GM12878 (cell line): Measurements from ENCODE around the gene VSTM2L. TPM values are rescaled to one million over a fixed set of nuclear protein-coding genes. Genes with fewer than 3 reads are reported as not detected.

ENCODE experiments used
- ATAC-seq: fragments of 200-7000 bp; cut with Tn5 transposase; 3 replicates; pipeline ENCODE4 v1.9.1; 2020; ENCODE audit warnings: mild to moderate bottlenecking, moderate library complexity
- BruUV-seq: library from RNA; stranded (reverse); fragments of 400-500 nt; replicated peaks from 2 replicates; lab custom pipeline; 2021; lab: Mats Ljungman, UMichigan
- CTCF ChIA-PET: fragments of 300-600 bp; sonication (Branson Sonifier 250); formaldehyde crosslinking; extraction: SDS; loops from one replicate; lab custom pipeline; 2021; ENCODE audit warnings: inconsistent platforms; lab: Yijun Ruan, JAX
- POLR2A ChIA-PET: fragments of 350-600 bp; formaldehyde crosslinking; extraction: SDS; loops from one replicate; lab custom pipeline; 2021; ENCODE audit warnings: inconsistent platforms; lab: Charles Lee
- RAD21 ChIA-PET: fragments of 300-600 bp; sonication (Branson Sonifier 250); formaldehyde crosslinking; loops from one replicate; lab custom pipeline; 2023; ENCODE audit warnings: antibody characterized with exemption; ENCODE audit not compliant: unreplicated experiment; lab: Charles Lee
- SMC1A ChIA-PET: fragments of 300-600 bp; sonication (Branson Sonifier 250); formaldehyde crosslinking; loops from one replicate; lab custom pipeline; 2023; ENCODE audit not compliant: unreplicated experiment, uncharacterized antibody; lab: Charles Lee
- DNase-seq: peaks from one replicate; pipeline ENCODE4 v3.0.0-alpha.2; 2011; ENCODE audit warnings: low read depth, low spot score
- FAIRE-seq: peaks from 3 replicates; lab custom pipeline; 2011; peaks lifted over from hg19 to GRCh38; lab: Jason Lieb, UNC
- H2AFZ ChIP-seq: 2 replicates; pipeline ENCODE4 v1.6.0; 2011; ENCODE audit warnings: low read depth, low read length, control low read depth; ENCODE audit not compliant: control insufficient read depth
- H3K27ac ChIP-seq: 2 replicates; pipeline ENCODE4 v1.5.1; 2011; ENCODE audit warnings: control low read depth; ENCODE audit not compliant: control insufficient read depth, insufficient read depth
- H3K27me3 ChIP-seq, 2 experiments: replicated peaks in 1 of 2; 2 replicates each; pipeline versions ENCODE4 v1.6.0 to v1.6.1; 2011; ENCODE audit warnings: low read length in 1 of 2; ENCODE audit not compliant: control insufficient read depth in 2 of 2, insufficient read depth in 2 of 2
- H3K36me3 ChIP-seq, 2 experiments: 2 replicates each; pipeline ENCODE4 v1.5.1; 2011; ENCODE audit warnings: low read length in 1 of 2; ENCODE audit not compliant: control insufficient read depth in 2 of 2, insufficient read depth in 2 of 2
- H3K4me1 ChIP-seq: 2 replicates; pipeline ENCODE4 v1.6.1; 2011; ENCODE audit warnings: mild to moderate bottlenecking, low read length, moderate library complexity, mixed read lengths; ENCODE audit not compliant: control insufficient read depth, insufficient read depth
- H3K4me2 ChIP-seq: 2 replicates; pipeline ENCODE4 v1.6.0; 2011; ENCODE audit warnings: control low read depth; ENCODE audit not compliant: control insufficient read depth, insufficient read depth
- H3K4me3 ChIP-seq: fragments of 200-600 bp; sonication (generic); 2 replicates; pipeline ENCODE4 v1.5.1; 2016
- H3K79me2 ChIP-seq: 2 replicates; pipeline ENCODE4 v1.6.0; 2011; ENCODE audit warnings: low read length; ENCODE audit not compliant: control insufficient read depth, insufficient read depth
- H3K9ac ChIP-seq: 2 replicates; pipeline ENCODE4 v1.8.0; 2011; ENCODE audit warnings: low read length, control low read depth, mixed read lengths; ENCODE audit not compliant: control insufficient read depth, insufficient read depth
- H3K9me3 ChIP-seq: replicated peaks from 3 replicates; pipeline ENCODE4 v1.5.1; 2011; ENCODE audit warnings: mild to moderate bottlenecking, low read length; ENCODE audit not compliant: control insufficient read depth, insufficient read depth
- H4K20me1 ChIP-seq: 2 replicates; pipeline ENCODE4 v1.6.0; 2011; ENCODE audit not compliant: control insufficient read depth, insufficient read depth
- BMI1 ChIP-seq: fragments of 450-650 bp; IDR thresholded peaks from 2 replicates; pipeline ENCODE4 v1.6.1; 2016; ENCODE audit warnings: mild to moderate bottlenecking, moderate library complexity, borderline replicate concordance
- CREB1 ChIP-seq: IDR thresholded peaks from 2 replicates; pipeline ENCODE4 v1.6.1; 2012; ENCODE audit warnings: low read depth, mild to moderate bottlenecking, inconsistent platforms
- EED ChIP-seq: sonication (generic); IDR thresholded peaks from 2 replicates; pipeline ENCODE4 v1.6.1; 2016; ENCODE audit warnings: antibody characterized with exemption, low read depth
- GABPA ChIP-seq: IDR thresholded peaks from 2 replicates; pipeline ENCODE4 v1.6.1; 2014; ENCODE audit warnings: antibody characterized with exemption, low read depth, mild to moderate bottlenecking, inconsistent platforms
- HDGF ChIP-seq: fragments of 450-650 bp; IDR thresholded peaks from 2 replicates; pipeline ENCODE4 v1.6.1; 2016; ENCODE audit warnings: antibody characterized with exemption
- IKZF1 ChIP-seq: fragments of 450-650 bp; conservative IDR thresholded peaks from 2 replicates; pipeline ENCODE4 v1.6.1; 2017; ENCODE audit warnings: antibody characterized with exemption, mild to moderate bottlenecking
- KDM1A ChIP-seq: fragments of 200-600 bp; sonication (generic); IDR thresholded peaks from 2 replicates; pipeline ENCODE4 v1.6.1; 2016; ENCODE audit warnings: borderline replicate concordance
- PBX3 ChIP-seq: IDR thresholded peaks from 2 replicates; pipeline ENCODE4 v1.6.1; 2011; ENCODE audit warnings: mild to moderate bottlenecking, low read depth, low read length, moderate library complexity; ENCODE audit not compliant: insufficient replicate concordance
- PKNOX1 ChIP-seq: fragments of 450-650 bp; IDR thresholded peaks from 2 replicates; pipeline ENCODE4 v1.6.1; 2016; ENCODE audit warnings: mild to moderate bottlenecking
- RBBP5 ChIP-seq: fragments of 200-600 bp; sonication (generic); conservative IDR thresholded peaks from 2 replicates; pipeline ENCODE4 v1.6.1; 2016
- TCF3 ChIP-seq: IDR thresholded peaks from 2 replicates; pipeline ENCODE4 v1.6.1; 2012; ENCODE audit warnings: low read depth, mild to moderate bottlenecking, low read length, borderline replicate concordance; ENCODE audit not compliant: insufficient read depth
- ZNF24 ChIP-seq: fragments of 450-650 bp; IDR thresholded peaks from 2 replicates; pipeline ENCODE4 v1.6.1; 2017; ENCODE audit warnings: antibody characterized with exemption, mild to moderate bottlenecking
- WGBS: methylation state at CpG from one replicate; pipeline ENCODE4 v1.1.6; 2016; ENCODE audit warnings: low lambda C conversion rate; ENCODE audit not compliant: insufficient replicate concordance, insufficient coverage; ENCODE audit errors: missing lambda C conversion rate; 5-methylcytosine and 5-hydroxymethylcytosine counted together
- in situ Hi-C: fragments of 300-500 bp; cut with MboI; formaldehyde crosslinking; loops from 9 replicates; pipeline ENCODE4 v1.14.3; 2018; ENCODE audit warnings: mixed read lengths
- intact Hi-C: fragments of 100-400 bp; cut with micrococcal nuclease; formaldehyde crosslinking; loops from one replicate; pipeline ENCODE4 v1.14.2; 2022; ENCODE audit not compliant: unreplicated experiment
- polyA plus RNA-seq, 11 experiments: library from polyadenylated mRNA; depleted of rRNA in 4 of 11; unstranded in 6 of 11; stranded (reverse) in 5 of 11; fragments of >200 nt; fragmentation: Nextera tagmentation in 4 of 11; fragmentation: Illumina TruSeq in 1 of 11; extraction: Ambion mirVana in 4 of 11; extraction: Trizol in 1 of 11; gene quantifications; 1 replicate in 1 of 11; 2 replicates in 10 of 11; pipeline versions ENCODE4 v1.2.1 to v1.2.3, GENCODE V29; 2011 to 2016; ENCODE audit warnings: inconsistent platforms in 2 of 11, missing spikeins in 2 of 11, low read depth in 1 of 11
- total RNA-seq, 4 experiments: library from RNA; depleted of rRNA in 3 of 4; stranded (reverse); fragments of >200 nt in 3 of 4; fragmentation: Illumina TruSeq in 1 of 4; extraction: Trizol in 1 of 4; gene quantifications; 2 replicates each; pipeline versions ENCODE4 v1.2.1 to v1.2.3, GENCODE V29; 2013 to 2021

Gene VSTM2L
- total and polyA plus RNA-seq, 10 of the 15 experiments (the other 5 are each of a cell fraction or from before 2014, with no cell fraction given), result 0.05 to 1.5 (median 0.63) TPM; not detected in 2

- H3K36me3 ChIP-seq, result no peaks in the 10 kb centered on the region
- no TSS peak for BruUV-seq
- ATAC-seq (peak; percentile 41), DNase-seq (no peak)
- H3K27me3 ChIP-seq, result no peaks in the 10 kb centered on the region
- ChIA-PET SMC1A (interaction anchor here (1.4 to 2.9 kb wide), 3 partner anchors 12 to 72 kb away, joined by 3 to 12 read pairs (median 3); no protein-coding TSS in a partner anchor), RAD21 (interaction anchor here (1.0 kb wide), 1 partner anchor 74 kb away, joined by 3 read pairs; no protein-coding TSS in a partner anchor)
- H3K4me1 ChIP-seq, result peaks cover 25% of the 10 kb centered on the region
- H3K4me3 ChIP-seq, result no peak overlapping the region
- H3K79me2 ChIP-seq, result no peaks in the 10 kb centered on the region
- peak overlapping the region; percentile 17; the same call in 1 of the 2 replicates for H3K9ac ChIP-seq
- no peak overlapping the region for H2AFZ ChIP-seq
- 25% methylated on average over 6 of the region's 6 CpGs for WGBS
- H3K9me3 ChIP-seq, result no peaks in the 10 kb centered on the region
- TF ChIP-seq IKZF1 (0 out of 2 replicates have a peak, but pooled peaks have one; percentile 14), RBBP5 (no peak), PKNOX1 (peak; percentile 61), KDM1A (no peak), BMI1 (no peak), HDGF (no peak), GABPA (no peak), TCF3 (peak; percentile 83), EED (peak; percentile 38), CREB1 (no peak), PBX3 (peak; percentile 62), ZNF24 (no peak)
- TF ChIP-seq, all 136 proteins: peak for 5
- in situ Hi-C loops, result no loop called here
- ChIA-PET CTCF (interaction anchor here (2.2 kb wide), 1 partner anchor 73 kb away, joined by 6 read pairs; no protein-coding TSS in a partner anchor), POLR2A (no interaction called here)
- peak overlapping the region; percentile 92; the same call in 1 of the 2 replicates for H3K4me2 ChIP-seq
- peak overlapping the region; percentile 94 for H3K27ac ChIP-seq
- intact Hi-C loops, result no loop called here
- no peaks in the 10 kb centered on the region for H4K20me1 ChIP-seq
- no peak for FAIRE-seq
These were observed 17.3 kb downstream of the VSTM2L start for GRCh38 chr20:37920270-37920669.
